Astrocyte (in vitro differentiated cells and primary cell): Measurements from ENCODE around the gene HLA-DPA1.

Experiments
- CTCF ChIP-seq: IDR thresholded peaks from 2 replicates; pipeline ENCODE4 v1.5.1; 2011; ENCODE audit warnings: low read depth, mild to moderate bottlenecking, inconsistent platforms, low read length, moderate library complexity; ENCODE audit not compliant: insufficient read depth
- EZH2 ChIP-seq: IDR thresholded peaks from 2 replicates; pipeline ENCODE4 v1.6.1; 2012; ENCODE audit warnings: mild to moderate bottlenecking, low read length, inconsistent platforms; ENCODE audit not compliant: insufficient read depth

- TF ChIP-seq CTCF = no peak
- TF ChIP-seq EZH2 = no peak
Observed at GRCh38 chr6:33120001-33120400, 46.6 kb upstream of the HLA-DPA1 start.
